Activated naive CD8-positive, alpha-beta T cell treated with anti-CD3 and anti-CD28 coated beads for 36 hours (primary cell): ENCODE measurements around the gene TMEM270. TPM values are rescaled to one million over a fixed set of nuclear protein-coding genes. Genes with fewer than 3 reads are reported as not detected.
"Not testable (repeated sequence)": the region's sequence is repeated elsewhere in the genome, so short reads cannot be mapped to it uniquely, and the experiment has no call there.

Experiments
- DNase-seq: peaks from one replicate; pipeline ENCODE4 v3.0.0; 2021
- H3K27ac Mint-ChIP-seq: one replicate; pipeline ENCODE4 v1.8.0; 2022; ENCODE audit warnings: mild to moderate bottlenecking, moderate library complexity, mixed read lengths
- H3K27me3 Mint-ChIP-seq: one replicate; pipeline ENCODE4 v1.8.0; 2022; ENCODE audit warnings: mild to moderate bottlenecking, mixed read lengths
- H3K36me3 Mint-ChIP-seq: one replicate; pipeline ENCODE4 v1.8.0; 2021; ENCODE audit warnings: mild to moderate bottlenecking, mixed read lengths
- H3K4me1 Mint-ChIP-seq: one replicate; pipeline ENCODE4 v1.8.0; 2021; ENCODE audit warnings: mixed read lengths
- H3K4me3 Mint-ChIP-seq: one replicate; pipeline ENCODE4 v1.8.0; 2022; ENCODE audit warnings: mild to moderate bottlenecking, moderate library complexity, mixed read lengths
- H3K9me3 Mint-ChIP-seq: one replicate; pipeline ENCODE4 v1.8.0; 2022; ENCODE audit warnings: mixed read lengths
- total RNA-seq, 2 experiments: library from RNA; stranded (reverse); gene quantifications; one replicate each; pipeline ENCODE4 v1.2.3, GENCODE V29; 2021

The TMEM270 gene
- total RNA-seq, 2 experiments from 2014 or later, result not detected

DNA sequence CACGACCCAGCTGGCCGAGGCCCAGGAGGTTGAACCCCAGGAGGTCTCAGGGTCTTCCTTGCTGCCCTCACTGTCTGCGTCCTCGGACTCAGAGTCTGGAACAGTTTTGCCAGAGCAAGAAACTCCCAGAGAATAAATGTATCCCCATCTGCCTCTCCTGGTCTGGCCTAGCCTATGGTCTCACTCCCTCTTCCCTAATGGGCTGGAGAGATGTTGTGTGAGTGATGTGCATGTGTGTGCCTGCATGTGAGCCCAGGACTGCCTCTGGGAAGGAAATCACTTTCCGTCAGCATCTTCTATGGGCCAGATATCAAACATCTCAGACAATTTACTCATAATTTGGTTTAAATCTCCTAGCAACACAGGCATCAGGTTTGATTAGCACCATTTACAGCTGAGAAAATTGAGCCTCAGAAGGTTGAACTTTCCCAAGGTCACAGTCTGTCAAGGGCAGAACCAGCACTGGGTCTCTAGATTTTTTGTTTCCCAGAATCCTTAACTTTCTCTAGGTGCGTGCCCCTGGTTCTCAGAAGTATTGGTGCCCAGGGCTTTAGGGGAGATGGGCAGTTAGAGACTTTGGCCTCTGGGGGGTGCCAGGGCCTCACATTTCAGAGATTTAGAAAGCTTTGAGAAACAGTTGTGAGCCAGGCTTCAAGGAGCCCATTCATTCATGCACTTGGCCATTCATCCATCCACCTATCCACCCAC, 4.9 kb downstream of the TMEM270 start:
- Mint-ChIP-seq H3K9me3 (no peaks in the 10 kb centered on the region), H3K4me3 (no peak overlapping the region), H3K4me1 (no peaks in the 10 kb centered on the region), H3K27me3 (peaks cover 3% of the 10 kb centered on the region), H3K36me3 (no peaks in the 10 kb centered on the region), H3K27ac (no peak overlapping the region)
- DNase-seq, result no peak

- no peaks in the 10 kb centered on the region for H3K9me3 Mint-ChIP-seq
- H3K27ac Mint-ChIP-seq, result no peak overlapping the region
- H3K27me3 Mint-ChIP-seq, result peaks cover 1% of the 10 kb centered on the region
- no peak for DNase-seq
- no peaks in the 10 kb centered on the region for H3K4me1 Mint-ChIP-seq
- no peak overlapping the region for H3K4me3 Mint-ChIP-seq
- no peaks in the 10 kb centered on the region for H3K36me3 Mint-ChIP-seq
Observed at GRCh38 chr7:73866446-73866767, 5.4 kb downstream of the TMEM270 start.

DNA sequence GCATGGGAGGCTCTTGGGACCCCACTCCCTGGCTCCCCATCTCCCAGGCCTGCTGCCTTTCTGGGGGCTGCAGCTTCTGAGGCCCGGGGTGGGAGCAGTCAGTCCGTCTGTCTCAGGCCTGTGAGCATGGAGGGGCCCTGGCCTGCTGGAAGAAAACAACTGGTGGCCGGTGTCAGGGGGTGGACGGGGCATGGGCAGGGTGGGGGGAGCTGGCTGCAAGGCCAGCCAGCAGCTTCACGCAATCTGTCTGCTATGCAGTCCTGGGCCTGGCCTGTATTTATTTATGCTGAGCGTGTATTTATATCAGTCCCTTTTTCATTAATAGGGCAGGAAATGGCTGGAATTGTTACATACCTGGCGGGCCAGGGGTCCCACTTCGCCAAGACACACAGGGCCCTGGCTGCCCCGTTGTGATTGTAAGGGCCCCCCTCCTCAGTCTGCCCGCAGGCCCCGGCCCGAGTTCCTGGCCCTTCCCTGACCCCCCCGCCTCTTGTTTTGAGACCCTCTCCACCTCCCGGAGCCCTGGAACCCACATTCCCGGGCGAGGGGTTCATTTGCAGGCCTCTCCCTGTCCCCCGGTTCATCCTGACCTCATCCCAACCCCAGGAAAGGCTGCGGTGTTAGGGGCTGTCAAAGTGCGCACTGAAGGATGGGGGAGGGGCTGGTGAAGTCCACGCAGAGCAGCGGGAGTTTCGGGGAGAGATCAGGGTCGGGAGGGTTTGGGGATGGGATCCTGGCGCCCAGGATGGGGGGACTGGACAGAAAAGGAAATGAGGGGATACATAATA, 8.2 kb downstream of the TMEM270 start:
- H3K4me1 Mint-ChIP-seq, result no peaks in the 10 kb centered on the region
- H3K36me3 Mint-ChIP-seq, result no peaks in the 10 kb centered on the region
- H3K4me3 Mint-ChIP-seq, result no peak overlapping the region
- no peaks in the 10 kb centered on the region for H3K9me3 Mint-ChIP-seq
- DNase-seq, result no peak
- H3K27ac Mint-ChIP-seq, result no peak overlapping the region
- H3K27me3 Mint-ChIP-seq, result no peaks in the 10 kb centered on the region

DNA sequence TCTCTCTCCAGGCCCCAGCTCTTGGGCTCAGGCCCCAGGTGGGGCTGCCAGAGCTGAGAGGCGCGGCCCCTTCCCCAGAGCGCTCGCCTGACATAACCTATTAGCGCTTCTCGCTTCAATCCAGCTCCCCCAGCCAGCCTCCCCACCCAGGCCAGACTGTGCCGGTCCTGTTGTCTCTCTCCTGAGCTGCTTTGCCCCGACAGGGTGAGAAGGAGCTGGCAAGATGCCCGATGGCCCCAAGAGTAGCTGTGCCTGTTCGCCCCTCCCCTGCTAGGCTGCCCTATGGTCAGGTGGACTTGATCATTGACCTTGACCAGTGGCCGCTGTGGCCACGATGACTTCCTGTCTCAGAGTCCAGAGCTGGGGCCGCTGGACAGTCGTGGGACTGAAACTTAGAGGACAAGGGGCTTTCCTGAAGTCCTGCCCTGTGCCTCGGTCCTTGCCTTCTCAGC, 9.1 kb downstream of the TMEM270 start:
- no peak for DNase-seq
- no peaks in the 10 kb centered on the region for H3K27me3 Mint-ChIP-seq
- H3K9me3 Mint-ChIP-seq, result no peaks in the 10 kb centered on the region
- no peaks in the 10 kb centered on the region for H3K4me1 Mint-ChIP-seq
- no peak overlapping the region for H3K27ac Mint-ChIP-seq
- no peak overlapping the region for H3K4me3 Mint-ChIP-seq
- no peaks in the 10 kb centered on the region for H3K36me3 Mint-ChIP-seq

- DNase-seq, result no peak
- H3K4me1 Mint-ChIP-seq, result no peaks in the 10 kb centered on the region
- H3K27me3 Mint-ChIP-seq, result no peaks in the 10 kb centered on the region
- H3K4me3 Mint-ChIP-seq, result no peak overlapping the region
- H3K9me3 Mint-ChIP-seq, result no peaks in the 10 kb centered on the region
- no peak overlapping the region for H3K27ac Mint-ChIP-seq
- H3K36me3 Mint-ChIP-seq, result no peaks in the 10 kb centered on the region
Observed at GRCh38 chr7:73871163-73872011, 10.4 kb downstream of the TMEM270 start.

GRCh38 chr7:73872056-73872908, 11.3 kb downstream of the TMEM270 start:
- Mint-ChIP-seq H3K4me1 (no peaks in the 10 kb centered on the region), H3K4me3 (no peak overlapping the region), H3K27ac (no peak overlapping the region)

GRCh38 chr7:73876361-73876760, 15.4 kb downstream of the TMEM270 start:
- no peaks in the 10 kb centered on the region for H3K9me3 Mint-ChIP-seq
- H3K27ac Mint-ChIP-seq, result no peak overlapping the region
- DNase-seq, result no peak
- H3K36me3 Mint-ChIP-seq, result no peaks in the 10 kb centered on the region
- peaks cover 8% of the 10 kb centered on the region for H3K27me3 Mint-ChIP-seq
- H3K4me3 Mint-ChIP-seq, result no peak overlapping the region
- H3K4me1 Mint-ChIP-seq, result no peaks in the 10 kb centered on the region

More at GRCh38 chr7:73872056-73872908, 11.3 kb downstream of the TMEM270 start:
- Mint-ChIP-seq H3K27me3 (peaks cover 2% of the 10 kb centered on the region), H3K36me3 (no peaks in the 10 kb centered on the region), H3K9me3 (no peaks in the 10 kb centered on the region)
- no peak for DNase-seq

DNA sequence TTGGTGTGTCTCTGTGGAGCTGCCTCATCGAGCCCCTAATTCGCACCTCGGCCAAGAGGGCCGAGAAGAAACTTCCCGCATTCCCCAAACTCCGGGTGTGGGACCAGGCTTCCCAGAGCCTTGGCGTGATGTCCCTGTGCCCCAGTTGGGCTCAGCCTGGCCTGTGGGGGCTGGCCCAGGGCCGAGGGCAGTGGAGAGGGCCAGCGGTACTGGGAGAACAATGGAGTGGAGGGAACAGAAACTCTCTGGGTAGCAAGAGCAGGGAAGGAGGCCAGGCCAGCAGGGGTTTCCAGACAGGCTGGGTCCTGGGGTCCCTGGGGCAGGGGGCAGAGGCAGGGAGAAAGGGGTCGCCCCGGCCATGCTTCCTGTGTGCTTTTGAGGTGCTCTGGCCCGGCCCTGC, 16.0 kb downstream of the TMEM270 start:
- Mint-ChIP-seq H3K36me3 (no peaks in the 10 kb centered on the region), H3K27me3 (peaks cover 8% of the 10 kb centered on the region)

DNA sequence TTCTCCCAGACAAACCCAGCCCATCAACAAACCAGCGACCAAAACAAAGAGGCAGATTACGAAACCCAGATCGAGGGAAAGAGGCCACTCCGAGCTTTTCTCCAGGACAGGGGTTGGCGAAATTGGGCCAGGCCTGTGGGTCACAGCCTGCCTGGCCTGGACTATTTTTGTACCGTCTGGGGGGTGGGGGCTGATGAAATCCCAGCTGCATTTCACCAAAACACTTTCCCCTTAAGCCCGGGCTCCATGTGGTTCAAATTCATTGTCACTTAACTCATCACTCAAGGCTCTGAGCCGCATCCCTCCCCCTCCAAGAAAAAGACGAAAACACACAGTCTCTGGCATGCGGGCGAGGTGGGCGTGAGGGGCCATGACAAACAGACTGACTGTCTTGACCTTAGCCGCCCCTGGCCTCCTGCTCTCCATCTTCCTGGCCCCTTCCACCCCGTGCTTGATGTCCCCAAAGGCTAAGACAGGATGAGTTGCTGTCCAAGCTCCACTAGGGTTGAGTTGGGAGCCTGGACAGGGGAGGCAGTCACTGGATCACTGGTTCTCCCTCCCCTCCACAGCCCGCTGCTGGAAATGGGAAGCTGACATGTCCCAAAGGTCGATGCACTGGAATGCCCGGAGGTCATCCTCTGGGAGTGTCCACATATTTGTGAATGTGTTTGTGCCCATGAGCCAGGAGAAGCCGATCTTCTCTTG, 19.2 kb downstream of the TMEM270 start:
- DNase-seq, result no peak
- Mint-ChIP-seq H3K27ac (no peak overlapping the region), H3K9me3 (no peaks in the 10 kb centered on the region), H3K4me1 (peaks cover 1% of the 10 kb centered on the region), H3K4me3 (no peak overlapping the region), H3K36me3 (no peaks in the 10 kb centered on the region), H3K27me3 (peaks cover 8% of the 10 kb centered on the region)

More for the DNA sequence above, 16.0 kb downstream of the TMEM270 start:
- H3K4me1 Mint-ChIP-seq, result no peaks in the 10 kb centered on the region
- no peak overlapping the region for H3K4me3 Mint-ChIP-seq
- no peak for DNase-seq
- no peaks in the 10 kb centered on the region for H3K9me3 Mint-ChIP-seq
- H3K27ac Mint-ChIP-seq, result no peak overlapping the region

DNA sequence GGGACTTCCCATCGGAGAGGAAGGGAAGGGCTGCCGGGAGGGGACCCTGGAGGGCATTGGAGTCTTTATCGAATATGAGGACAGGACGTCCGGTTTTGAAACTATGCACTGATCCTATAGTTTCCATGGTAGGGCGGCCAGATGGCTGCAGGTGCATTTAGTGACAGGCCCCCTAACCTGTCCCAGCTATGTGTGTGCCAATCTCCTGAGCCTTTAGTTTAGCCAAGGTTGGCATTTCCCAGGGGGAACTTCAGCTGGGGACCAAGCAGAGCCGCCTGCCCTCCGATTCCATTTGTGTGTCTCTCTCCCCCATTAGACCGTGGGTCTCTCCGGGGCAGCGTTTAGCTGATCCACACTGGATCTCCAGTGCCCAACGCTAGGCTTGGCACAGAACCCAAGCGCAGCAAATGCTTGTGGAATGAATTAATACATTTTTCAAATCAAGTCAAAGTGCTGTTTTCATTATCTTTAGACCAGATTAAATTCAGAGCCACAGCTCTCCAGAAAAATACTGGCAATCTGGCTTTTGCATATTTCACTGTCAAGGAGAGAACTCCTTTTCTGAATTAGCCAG, 19.9 kb downstream of the TMEM270 start:
- Mint-ChIP-seq H3K4me3 (no peak overlapping the region), H3K9me3 (no peaks in the 10 kb centered on the region), H3K27me3 (peaks cover 8% of the 10 kb centered on the region), H3K36me3 (no peaks in the 10 kb centered on the region), H3K4me1 (peaks cover 1% of the 10 kb centered on the region), H3K27ac (no peak overlapping the region)
- no peak for DNase-seq

DNA sequence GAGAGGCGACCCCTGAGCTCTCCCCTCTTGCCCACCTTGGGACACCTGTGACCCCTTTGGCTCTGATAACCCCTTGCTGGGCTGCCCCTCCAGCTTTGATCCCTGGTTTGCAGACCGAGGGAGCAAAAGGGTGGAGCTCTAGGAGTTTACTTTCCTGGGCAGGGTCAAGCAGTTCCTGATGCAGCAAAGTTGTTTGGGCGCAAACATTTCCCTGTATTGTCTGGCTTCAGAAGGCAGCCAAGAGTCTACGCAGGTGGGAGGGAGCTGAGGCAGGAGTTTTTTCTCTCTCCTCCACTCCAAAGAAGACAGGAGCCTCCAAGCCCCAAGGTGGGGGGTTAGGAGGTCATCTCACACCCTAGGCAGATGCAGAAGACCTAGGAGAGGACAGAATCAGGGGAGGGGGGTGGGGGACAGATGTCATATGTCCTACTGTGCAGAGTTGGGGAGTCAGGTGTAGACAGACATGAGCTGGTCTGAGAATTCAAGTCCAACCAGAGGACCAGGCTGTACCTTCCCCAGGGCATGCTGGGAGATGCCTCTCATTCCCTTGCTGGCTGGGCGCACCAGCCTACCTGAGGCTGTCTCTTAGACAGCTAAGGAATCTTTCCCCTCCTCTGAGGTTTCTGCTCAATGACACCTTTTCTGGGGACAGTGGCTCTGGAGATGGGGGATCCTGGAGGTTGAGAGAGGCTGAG, 20.5 kb downstream of the TMEM270 start:
- H3K4me1 Mint-ChIP-seq, result peaks cover 1% of the 10 kb centered on the region
- H3K27ac Mint-ChIP-seq, result no peak overlapping the region
- no peaks in the 10 kb centered on the region for H3K36me3 Mint-ChIP-seq
- peaks cover 15% of the 10 kb centered on the region for H3K27me3 Mint-ChIP-seq
- H3K4me3 Mint-ChIP-seq, result no peak overlapping the region
- DNase-seq, result no peak
- no peaks in the 10 kb centered on the region for H3K9me3 Mint-ChIP-seq

- H3K27ac Mint-ChIP-seq, result no peak overlapping the region
- no peaks in the 10 kb centered on the region for H3K36me3 Mint-ChIP-seq
- peaks cover 1% of the 10 kb centered on the region for H3K4me1 Mint-ChIP-seq
- no peak overlapping the region for H3K4me3 Mint-ChIP-seq
- no peaks in the 10 kb centered on the region for H3K9me3 Mint-ChIP-seq
- H3K27me3 Mint-ChIP-seq, result peaks cover 18% of the 10 kb centered on the region
- no peak for DNase-seq
Observed at GRCh38 chr7:73882047-73882402, 21.1 kb downstream of the TMEM270 start.

GRCh38 chr7:73884867-73885422, 24.0 kb downstream of the TMEM270 start:
- H3K27me3 Mint-ChIP-seq, result peaks cover 26% of the 10 kb centered on the region
- not testable (repeated sequence) for H3K27ac Mint-ChIP-seq, H3K36me3 Mint-ChIP-seq, DNase-seq, H3K4me1 Mint-ChIP-seq, H3K4me3 Mint-ChIP-seq, H3K9me3 Mint-ChIP-seq
